HG02870 (cell line): ENCODE measurements around the gene GZMM.
"Not testable (repeated sequence)": the region's sequence is repeated elsewhere in the genome, so short reads cannot be mapped to it uniquely, and the experiment has no call there.

ENCODE experiments used
- ATAC-seq: cut with Tn5 transposase; IDR thresholded peaks from one replicate; pipeline ENCODE4 v1.9.1; 2021; ENCODE audit warnings: mild to moderate bottlenecking, moderate library complexity; ENCODE audit not compliant: unreplicated experiment

GZMM gene

DNA sequence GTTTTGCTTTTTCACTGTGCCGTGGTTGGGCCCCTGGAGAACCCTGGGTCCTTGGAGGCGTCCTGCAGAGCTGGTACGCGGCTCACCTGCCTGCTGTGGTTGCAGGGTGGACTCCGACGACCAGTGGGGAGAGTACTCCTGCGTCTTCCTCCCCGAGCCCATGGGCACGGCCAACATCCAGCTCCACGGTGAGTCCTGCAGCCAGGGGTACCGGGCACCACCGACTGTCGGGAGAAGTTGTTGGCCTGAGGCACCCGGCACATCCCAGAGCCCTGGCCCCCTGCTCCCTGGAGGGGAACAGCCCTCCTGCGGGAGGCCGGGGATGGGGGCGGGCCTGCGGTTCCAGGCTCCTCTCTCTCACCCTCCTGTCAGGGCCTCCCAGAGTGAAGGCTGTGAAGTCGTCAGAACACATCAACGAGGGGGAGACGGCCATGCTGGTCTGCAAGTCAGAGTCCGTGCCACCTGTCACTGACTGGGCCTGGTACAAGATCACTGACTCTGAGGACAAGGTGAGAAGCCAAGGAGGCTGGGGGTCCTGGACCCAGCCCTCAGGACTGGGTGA is 36.5 kb downstream of the GZMM start:
- ATAC-seq = no peak

DNA sequence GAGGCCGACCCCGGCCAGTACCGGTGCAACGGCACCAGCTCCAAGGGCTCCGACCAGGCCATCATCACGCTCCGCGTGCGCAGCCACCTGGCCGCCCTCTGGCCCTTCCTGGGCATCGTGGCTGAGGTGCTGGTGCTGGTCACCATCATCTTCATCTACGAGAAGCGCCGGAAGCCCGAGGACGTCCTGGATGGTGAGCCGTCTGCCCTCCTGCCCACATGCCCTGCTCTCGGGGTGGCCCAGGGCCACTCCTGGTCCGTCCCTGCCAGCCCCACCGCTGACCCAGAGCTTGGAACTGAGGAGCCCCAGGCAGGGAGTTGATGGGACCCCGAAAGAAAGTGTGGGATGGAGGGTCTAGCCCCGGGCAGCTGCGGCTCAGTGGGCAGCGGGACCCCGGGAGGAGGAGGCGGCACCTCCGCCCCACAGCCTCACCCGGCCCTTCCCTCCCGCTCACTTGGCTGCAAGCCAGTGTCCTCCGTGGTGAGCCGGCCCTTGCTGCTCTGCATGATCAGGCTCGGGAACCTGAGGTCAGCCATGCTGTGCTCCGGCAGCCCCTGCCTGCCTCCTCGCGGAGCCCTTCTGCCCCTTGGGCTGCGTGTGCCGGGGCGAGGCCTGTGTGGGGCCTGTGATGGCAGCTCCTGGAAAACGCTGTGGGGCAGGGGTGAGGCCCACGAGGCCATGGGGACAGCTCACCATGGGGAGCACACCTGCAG is 37.7 kb downstream of the GZMM start:
- no peak for ATAC-seq

DNA sequence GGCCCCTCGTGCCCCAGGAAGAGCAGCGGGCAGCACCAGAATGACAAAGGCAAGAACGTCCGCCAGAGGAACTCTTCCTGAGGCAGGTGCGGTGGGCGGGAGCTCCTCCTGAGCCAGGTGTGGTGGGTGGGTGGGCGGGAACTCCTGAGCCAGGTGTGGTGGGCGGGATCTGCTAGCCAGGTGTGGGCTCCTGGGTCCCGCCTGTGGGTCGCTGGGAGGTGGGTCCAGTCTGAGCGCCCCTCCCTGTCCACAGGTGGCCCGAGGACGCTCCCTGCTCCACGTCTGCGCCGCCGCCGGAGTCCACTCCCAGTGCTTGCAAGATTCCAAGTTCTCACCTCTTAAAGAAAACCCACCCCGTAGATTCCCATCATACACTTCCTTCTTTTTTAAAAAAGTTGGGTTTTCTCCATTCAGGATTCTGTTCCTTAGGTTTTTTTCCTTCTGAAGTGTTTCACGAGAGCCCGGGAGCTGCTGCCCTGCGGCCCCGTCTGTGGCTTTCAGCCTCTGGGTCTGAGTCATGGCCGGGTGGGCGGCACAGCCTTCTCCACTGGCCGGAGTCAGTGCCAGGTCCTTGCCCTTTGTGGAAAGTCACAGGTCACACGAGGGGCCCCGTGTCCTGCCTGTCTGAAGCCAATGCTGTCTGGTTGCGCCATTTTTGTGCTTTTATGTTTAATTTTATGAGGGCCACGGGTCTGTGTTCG is 38.8 kb downstream of the GZMM start:
- ATAC-seq = no peak

DNA sequence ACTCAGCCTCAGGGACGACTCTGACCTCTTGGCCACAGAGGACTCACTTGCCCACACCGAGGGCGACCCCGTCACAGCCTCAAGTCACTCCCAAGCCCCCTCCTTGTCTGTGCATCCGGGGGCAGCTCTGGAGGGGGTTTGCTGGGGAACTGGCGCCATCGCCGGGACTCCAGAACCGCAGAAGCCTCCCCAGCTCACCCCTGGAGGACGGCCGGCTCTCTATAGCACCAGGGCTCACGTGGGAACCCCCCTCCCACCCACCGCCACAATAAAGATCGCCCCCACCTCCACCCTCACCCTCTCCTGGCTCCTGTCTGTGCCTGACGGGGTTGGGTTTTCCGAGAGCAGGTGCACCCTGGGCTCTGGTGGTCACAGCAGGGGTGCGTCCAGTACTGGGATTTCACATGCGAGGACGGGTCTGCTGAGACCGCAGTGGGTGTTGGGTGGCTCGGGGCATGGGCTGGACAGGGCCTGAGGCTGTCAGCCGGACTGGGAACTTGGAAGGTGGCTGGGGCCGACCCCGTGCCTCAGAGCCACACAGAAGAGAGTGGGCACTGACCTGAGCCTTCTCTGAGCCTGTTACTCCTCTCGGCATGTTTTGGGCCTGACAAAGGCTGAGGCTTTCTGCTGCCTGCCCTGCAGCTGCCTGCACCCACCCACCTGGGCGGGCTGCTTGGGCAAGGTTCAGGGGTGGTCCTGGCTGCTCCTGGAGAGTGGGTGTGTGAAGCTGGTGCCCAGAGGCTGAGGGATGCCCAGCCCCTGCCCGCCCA is 39.5 kb downstream of the GZMM start:
- ATAC-seq = no peak

DNA sequence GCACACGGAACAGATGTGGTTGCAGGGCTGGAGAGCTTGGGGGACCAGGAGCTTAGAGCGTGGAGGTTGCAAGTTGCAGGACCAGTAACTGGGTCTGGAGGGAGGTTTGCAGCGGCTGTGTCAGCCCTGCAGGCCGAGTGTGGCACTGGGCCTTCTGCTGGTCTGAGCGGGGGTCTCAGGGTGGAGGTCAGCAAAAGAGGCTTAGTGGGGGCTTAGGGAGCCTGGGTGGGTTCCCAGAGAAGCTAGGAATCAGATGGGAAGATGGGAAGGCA is 40.1 kb downstream of the GZMM start:
- no peak for ATAC-seq

DNA sequence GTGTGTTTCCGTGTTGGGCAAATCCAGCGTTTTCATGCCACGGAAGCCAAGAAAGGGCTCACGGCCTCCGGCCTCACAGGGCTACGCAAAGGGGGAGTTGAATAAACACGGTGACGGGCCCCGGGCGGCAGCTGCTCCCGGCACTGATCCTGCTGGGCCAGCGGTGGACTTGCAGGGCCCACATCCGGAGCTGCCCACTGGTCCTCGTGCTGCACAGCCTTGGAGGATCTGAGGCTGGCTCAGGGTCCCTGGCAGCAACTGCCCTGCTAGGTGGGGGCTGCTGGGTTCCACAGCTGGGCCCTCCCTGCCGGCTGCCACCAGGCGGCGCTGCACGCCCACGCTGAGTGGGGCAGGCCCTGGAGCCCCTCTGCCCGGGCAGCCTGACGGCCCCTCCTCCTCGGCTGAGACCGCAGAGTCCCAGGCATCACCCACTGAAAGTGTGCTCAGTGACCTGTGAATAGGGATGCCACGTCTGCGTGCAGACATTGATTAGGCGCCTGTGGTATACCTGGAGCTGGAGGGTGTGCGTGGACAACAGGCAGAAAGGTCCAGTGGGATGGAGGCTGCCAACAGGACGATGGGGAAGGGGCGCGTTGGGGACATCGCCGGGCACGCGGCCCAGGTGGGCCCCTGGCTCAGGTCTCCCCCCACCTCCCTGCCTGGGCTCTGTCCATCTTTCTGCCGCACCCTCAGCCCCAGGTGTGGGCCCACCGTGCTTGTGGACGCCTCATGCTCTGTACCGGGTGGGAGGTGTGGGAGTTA is 40.6 kb downstream of the GZMM start:
- no peak for ATAC-seq

DNA sequence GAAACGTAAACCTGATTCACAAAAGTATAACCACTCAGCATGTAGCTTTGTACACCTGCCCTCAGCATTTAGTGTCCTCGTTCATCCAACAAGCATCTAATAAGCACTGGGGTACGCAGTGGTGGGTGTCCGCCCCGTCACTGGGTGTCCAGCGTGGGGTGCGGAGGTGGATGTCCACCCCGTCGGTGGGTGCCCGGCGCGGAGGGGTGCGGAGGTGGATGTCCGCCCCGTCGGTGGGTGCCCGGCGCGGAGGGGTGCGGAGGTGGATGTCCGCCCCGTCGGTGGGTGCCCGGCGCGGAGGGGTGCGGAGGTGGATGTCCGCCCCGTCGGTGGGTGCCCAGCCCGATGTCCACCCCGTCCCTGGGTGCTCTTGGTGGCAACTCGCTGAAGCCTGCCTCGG is 41.3 kb downstream of the GZMM start:
- ATAC-seq = not testable (repeated sequence)

DNA sequence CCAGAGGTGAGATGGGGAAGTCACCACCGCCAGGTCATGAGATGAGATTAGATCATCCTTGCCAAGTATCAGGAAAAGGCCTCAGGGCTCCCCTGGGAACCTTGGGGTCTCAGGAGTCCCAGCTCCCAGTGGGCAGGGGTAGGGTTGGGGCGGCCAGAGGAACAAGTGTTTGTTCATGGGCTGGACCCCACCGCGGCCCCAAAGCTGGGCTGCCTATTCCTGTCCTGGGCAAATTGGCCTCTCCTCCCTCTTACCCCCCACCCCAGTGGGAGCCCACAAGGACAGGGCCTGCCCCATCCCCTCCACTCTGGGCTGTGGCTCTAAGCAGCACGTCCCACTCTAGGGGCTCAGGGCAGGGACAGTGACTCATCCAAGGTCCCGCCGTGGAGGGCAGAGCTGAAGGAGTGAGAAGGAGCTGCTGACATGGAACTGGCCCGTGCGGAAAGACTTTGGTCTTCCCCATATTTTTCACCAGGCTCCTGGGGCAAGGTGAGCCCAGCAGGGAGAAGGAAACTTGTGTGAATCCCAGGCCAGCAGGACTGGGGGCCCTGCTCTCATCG is 41.8 kb downstream of the GZMM start:
- no peak for ATAC-seq

DNA sequence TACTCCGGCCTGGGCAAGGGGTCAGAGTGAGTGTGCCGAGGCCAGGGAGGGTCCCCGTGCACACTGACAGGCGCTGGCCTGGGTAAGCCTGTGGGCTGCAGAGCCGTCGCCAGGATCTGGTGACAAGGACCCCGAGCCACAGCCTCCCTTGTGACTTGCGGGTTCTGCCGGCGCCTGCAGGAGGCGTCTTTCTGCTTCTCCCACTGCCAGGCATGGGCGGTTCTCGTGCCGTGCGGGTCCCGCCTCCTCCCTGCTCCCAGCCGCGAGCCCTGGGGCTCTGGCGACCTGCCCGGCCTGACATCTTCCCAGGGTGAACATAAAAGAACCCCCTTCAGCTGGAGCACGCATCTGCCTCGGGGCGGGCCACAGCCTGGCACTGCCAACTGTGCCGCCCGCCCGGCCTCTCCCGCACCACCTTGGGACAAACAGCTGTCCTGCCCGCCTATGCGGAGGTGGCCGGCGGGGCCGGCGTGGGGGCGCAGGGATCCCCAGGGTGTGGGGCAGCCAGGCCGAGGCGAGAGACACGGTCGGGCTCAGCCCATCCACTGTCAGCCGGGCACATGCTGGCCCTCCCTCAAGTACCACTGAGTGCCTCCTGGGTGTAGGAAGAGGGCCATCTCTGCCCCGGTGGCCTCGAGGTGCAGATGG is 44.4 kb downstream of the GZMM start:
- ATAC-seq = no peak

DNA sequence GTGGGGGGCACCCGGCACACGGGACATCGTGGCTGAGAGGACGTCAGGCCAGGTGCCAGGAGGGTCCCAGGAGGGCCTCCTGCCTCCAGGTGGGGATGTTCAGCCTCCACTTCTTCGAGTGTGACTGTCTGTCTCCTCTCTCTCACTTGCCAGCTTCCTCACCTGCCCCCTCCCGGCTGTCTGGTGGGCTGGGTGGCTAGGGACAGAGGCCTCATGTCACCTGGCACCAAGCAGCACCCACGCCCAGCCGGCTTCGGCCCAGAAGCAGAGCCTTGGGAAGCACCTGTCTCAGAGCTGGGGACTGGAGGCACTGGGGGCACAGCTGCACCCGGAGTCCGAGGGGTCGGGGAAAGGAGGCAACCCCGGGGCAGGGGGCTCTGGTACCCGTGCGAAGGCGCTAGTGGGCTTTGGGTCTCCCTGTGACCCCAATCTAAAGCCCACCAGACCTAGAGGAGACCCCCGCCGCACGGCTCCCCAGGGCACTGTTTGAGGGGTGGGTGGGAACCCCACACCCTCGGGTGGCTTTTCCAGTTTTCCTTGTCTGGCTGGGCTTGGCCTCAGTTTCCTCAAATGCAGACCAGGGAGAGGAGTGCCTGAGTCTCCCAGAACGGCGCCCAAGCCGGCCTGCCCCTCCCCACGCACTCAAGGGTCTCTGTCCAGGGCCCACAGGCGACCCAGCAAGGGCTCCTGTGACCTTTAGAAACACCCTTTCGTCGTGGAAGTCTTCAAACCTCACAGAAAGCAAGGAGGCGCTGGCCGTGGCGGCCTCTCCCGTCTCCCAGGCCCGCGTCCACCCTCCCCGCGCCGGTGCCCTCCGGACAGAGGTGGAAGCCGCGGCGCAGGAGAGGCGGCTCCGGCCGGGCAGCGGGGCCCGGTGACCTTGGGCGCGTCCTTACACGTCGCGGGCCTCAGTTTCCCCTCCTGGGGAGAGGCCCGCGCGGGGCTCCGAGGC is 45.2 kb downstream of the GZMM start:
- no peak for ATAC-seq

DNA sequence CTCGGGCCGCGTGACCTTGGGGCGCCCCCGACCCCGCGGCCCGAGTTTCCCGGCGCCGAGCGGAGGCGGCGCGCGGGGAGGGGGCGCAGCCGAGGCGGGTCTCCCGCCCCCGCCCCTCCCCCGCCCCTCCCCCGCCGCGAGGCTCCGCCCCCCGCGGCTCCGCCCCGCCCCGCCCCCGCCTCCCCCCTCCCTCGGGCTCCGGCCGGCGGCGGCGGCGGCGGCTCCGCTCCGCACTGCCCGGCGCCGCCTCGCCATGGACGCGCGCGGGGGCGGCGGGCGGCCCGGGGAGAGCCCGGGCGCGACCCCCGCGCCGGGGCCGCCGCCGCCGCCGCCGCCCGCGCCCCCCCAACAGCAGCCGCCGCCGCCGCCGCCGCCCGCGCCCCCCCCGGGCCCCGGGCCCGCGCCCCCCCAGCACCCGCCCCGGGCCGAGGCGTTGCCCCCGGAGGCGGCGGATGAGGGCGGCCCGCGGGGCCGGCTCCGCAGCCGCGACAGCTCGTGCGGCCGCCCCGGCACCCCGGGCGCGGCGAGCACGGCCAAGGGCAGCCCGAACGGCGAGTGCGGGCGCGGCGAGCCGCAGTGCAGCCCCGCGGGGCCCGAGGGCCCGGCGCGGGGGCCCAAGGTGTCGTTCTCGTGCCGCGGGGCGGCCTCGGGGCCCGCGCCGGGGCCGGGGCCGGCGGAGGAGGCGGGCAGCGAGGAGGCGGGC is 46.0 kb downstream of the GZMM start, which contains the start of gene HCN2:
Gene HCN2 (plus strand): TSS at position 189 of the 703 bp plus-strand sequence. CDS start 65 bp downstream, at position 254.
- ATAC-seq = no peak

DNA sequence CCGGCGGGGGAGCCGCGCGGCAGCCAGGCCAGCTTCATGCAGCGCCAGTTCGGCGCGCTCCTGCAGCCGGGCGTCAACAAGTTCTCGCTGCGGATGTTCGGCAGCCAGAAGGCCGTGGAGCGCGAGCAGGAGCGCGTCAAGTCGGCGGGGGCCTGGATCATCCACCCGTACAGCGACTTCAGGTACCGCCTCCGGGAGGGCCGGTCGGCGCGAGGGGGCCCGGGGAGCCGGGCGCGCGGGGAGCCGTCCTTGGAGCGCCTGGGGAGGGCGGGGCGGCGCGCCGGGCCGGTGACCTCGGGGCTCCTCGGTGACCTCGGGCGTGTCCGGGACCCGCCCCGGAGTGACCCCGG is 46.5 kb downstream of the GZMM start:
- no peak for ATAC-seq

DNA sequence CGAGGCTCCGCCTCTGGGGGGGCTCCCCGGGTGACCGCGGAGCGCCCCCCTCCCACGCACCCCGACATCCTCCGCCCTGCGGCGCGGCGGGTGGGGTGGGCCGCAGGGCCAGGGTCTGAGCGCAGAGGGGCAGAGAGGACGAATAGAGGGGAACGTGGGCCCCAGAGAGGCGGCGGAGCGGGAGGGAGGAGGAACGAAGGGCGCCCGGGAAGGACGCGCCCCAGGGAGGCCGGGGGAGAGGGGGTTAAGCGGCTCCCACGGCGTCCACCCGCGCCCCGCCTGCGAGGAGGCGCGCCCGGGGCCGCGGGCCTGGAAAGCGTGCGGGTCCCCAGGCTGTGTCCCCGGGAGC is 46.9 kb downstream of the GZMM start:
- ATAC-seq = no peak

DNA sequence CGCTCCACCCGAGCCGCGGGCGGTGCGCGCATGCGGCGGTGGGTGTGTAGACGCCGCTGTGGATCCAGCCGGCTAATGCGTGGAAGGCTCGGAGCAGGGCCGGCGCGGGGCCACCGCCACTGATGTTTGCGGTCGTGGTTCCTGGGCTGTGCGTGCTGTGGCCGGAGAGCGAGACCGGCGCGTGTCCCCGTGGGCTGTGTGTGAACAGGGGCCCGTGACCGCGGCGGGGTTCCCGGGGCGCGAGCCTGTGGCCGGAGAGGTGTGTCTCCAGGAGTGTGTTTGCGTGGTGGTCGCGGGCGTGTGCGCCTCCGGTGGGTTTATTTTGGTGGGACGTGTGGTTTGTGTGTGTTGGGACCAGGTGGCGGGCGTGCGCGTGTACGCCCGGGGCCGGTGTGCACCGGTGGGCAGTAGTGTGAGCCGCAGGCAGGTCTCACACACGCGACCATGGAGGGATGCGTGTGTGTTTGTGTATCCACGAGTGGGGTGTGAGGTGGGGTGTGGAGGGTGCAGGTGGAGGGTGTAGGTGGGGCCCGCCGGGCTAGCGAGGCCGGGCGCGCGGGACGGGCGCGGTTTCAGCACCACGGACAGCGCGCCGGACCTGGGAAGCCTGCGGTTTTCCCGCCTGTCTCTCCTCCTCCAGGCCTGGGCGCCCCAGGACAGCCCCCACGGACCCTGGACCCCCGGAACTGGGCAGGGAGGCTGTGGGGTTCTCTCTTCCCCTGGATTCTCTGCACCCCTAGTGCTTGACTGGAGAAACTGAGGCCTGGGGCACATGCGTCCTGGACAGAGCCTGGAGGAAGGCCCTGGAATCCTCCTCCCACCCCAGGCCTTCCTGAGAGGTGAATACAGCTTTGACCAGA is 47.5 kb downstream of the GZMM start:
- no peak for ATAC-seq

DNA sequence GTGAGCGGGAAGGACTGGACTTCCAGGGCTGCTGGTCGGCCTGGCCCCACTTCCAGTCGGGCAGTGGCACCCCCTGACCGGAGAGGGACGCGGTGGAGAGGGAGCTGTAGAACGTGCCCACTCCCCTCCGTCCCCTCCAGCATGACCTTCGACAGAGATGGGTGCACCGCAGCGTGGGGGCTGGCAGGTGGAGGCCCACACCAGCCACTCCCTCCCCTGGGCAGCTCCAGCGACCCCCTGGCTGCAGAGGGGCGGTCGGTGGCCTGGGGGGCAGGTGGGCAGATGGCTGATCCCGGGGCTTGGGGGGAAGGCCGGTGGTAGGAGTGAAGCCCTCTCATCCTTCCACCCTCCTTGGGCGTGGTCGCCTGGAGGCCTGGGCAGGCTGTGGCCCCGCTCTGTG is 48.2 kb downstream of the GZMM start:
- no peak for ATAC-seq

DNA sequence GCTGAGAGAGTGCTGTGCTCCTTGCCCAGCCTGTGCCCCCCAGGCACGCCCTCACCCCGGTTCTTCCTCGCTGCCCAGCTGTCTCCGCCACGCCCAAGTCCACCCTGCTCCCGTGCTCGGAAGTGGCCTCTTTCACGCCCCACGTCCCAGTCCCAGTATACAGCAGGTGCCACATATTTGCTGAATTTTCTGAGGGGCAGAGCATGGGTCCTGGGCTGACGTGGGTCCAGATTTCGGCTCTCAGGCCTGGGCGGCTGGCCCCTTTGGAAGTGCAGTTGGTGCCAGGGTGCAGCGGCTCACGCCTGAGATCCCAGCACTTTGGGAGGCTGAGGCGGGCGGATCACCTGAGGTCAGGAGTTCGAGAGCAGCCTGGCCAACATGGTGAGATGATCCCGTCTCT is 49.2 kb downstream of the GZMM start:
- no peak for ATAC-seq

DNA sequence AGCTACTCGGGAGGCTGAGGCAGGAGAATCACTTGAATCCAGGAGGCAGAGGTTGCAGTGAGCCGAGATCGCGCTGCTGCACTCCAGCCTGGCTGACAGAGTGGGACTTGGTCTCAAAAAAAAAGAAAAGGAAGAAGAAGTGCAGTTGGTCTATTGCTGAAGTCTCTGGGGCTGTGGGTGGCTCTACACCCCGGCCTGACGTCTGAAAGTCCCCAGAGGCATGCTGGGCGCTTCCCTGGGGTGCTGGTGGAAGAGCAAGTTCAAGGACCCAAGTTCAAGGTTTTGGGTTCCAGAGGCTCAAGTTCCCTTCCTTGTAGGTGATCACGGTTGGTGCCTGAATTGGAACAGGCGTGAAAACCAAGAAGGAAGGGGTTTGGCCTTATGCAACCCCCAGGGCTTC is 49.7 kb downstream of the GZMM start:
- no peak for ATAC-seq
